ENCODE data around the gene HMX2. TPM values are rescaled to one million over a fixed set of nuclear protein-coding genes. Genes with fewer than 3 reads are reported as not detected.

Gene HMX2
- total RNA-seq, 1 experiment from 2014 or later: not detected

DNA sequence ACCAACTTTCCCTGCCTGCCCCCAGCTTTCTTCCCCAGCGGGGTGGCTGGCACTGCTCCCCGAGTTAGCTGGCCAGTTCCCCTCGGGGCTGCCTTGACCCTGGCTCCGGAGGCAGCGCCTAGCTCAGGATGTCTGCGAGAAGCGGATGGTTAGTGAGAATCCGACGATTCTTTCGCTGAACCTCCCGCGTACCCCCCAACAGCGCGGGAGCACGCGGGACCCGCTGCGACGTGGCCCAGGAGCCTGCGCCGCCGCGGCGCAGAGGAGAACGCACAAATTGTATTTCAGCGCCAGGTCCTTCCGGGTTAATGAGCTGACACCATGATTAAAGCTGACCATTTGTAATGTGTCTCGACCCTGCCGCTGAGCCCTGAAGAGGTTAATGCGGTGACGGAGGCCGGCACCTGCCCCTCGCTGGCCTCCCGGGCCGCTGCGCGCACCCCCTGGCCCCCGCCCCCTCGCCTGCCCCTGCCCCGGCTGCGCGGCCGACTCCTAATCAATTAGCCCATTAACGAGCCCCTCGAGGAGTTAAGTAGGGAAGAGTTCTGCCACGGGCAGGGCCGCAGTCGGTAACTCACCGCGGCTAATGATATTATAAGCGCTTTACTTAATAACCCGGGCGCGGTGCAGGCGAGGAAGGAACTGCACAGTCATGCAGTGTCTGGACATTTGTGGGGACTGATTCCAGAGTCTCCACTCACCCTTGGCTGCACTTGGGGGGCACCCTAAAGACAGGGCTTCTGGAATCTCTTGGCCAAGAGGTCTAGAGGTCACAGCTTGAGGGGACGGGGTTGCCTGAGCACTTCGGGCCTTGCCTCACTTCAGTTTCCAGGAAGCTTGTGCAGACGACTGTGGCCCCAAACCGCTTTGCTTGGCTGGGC lies 1.7 kb upstream of the HMX2 start:
- no peaks in the 10 kb centered on the region for H3K79me2 ChIP-seq (ENCODE audit: low read length)
- POLR2A ChIA-PET (ENCODE audit: unreplicated experiment): interaction anchor here (0.6 kb wide), 1 partner anchor 1287 kb away, joined by 9 read pairs; no protein-coding TSS in a partner anchor
- H3K36me3 ChIP-seq (ENCODE audit: low read depth, low read length): no peaks in the 10 kb centered on the region
- H3K9ac ChIP-seq (ENCODE audit: low read length): no peak overlapping the region
- no peak overlapping the region for H3K27ac ChIP-seq (ENCODE audit: low read length)
- TF ChIP-seq EZH2 (IDR thresholded peaks at IDR 0.05; ENCODE audit: low read length, unreplicated experiment) (no peak), EZH2phosphoT487 (IDR thresholded peaks at IDR 0.05; ENCODE audit: borderline replicate concordance, low read length) (no peak), CTCF (conservative IDR thresholded peaks at IDR 0.05; ENCODE audit: low read depth, low read length) (no peak)
- H3K4me2 ChIP-seq (ENCODE audit: low read length): no peak overlapping the region
- H4K20me1 ChIP-seq (ENCODE audit: low read length): no peaks in the 10 kb centered on the region
- CTCF ChIA-PET: no interaction called here
- ATAC-seq: no peak
- intact Hi-C loops (cut with micrococcal nuclease): no loop called here
- no peaks in the 10 kb centered on the region for H3K9me2 ChIP-seq (replicated peaks; ENCODE audit: low read length)
- no peak overlapping the region for H3K4me3 ChIP-seq (ENCODE audit: low read length)
- H3F3A ChIP-seq (ENCODE audit: low read length, unreplicated experiment): no peaks in the 10 kb centered on the region
- DNase-seq: no peak
- no TSS peak for BruUV-seq (replicated peaks)
- H3K27me3 ChIP-seq (ENCODE audit: low read length): peaks cover 10% of the 10 kb centered on the region
- no peaks in the 10 kb centered on the region for H3K9me3 ChIP-seq (ENCODE audit: low read length)
- H2AFZ ChIP-seq (ENCODE audit: low read length): no peak overlapping the region
- H3K4me1 ChIP-seq (ENCODE audit: insufficient read depth, low read length): 0 out of 2 replicates have a peak, but pooled peaks cover 6% of the 10 kb centered on the region

DNA sequence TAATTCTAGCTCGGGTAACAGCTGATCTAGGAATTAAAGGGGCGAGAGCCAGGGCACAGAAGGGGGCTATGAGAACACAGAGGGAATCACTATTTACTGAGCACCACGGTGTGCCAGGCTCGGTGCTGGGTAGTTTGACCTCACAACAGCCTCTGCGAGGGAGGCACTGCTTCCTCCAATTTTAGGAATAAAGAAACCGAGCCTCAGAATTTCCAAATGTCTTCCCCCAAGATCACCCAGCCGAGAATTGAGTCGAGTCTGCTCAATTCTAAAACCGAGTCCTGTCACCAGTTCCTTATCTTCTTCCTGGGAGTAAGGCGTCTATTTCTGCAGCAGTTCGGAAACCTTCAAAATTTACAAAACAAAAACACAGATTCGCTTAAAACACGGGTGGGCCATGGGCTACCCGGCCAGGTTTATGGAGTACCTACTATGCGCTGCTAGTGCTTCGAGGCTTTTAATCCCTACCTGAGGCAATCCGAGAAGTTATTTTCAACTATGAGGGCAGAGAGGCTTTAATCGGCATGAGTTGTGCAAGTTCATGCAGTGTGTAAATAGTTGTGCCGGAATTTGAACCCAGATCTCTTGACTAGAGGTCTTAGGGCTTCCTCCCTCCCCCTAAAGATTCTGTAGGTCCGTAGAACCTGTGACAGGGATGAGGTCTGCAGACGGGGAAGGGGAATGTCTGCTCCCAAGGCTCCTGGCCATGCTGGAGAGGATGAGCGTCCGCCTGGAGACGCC lies 872 bp upstream of the HMX2 start:
- Histone ChIP-seq H3K9me2 (replicated peaks; ENCODE audit: low read length) (no peaks in the 10 kb centered on the region), H3K4me2 (ENCODE audit: low read length) (no peak overlapping the region), H3F3A (ENCODE audit: low read length, unreplicated experiment) (no peaks in the 10 kb centered on the region), H3K9me3 (ENCODE audit: low read length) (no peaks in the 10 kb centered on the region), H3K27me3 (ENCODE audit: low read length) (peaks cover 2% of the 10 kb centered on the region; the same call in 1 of the 2 replicates), H3K4me3 (ENCODE audit: low read length) (no peak overlapping the region), H4K20me1 (ENCODE audit: low read length) (no peaks in the 10 kb centered on the region), H3K9ac (ENCODE audit: low read length) (no peak overlapping the region), H3K36me3 (ENCODE audit: low read depth, low read length) (no peaks in the 10 kb centered on the region), H2AFZ (ENCODE audit: low read length) (no peak overlapping the region), H3K4me1 (ENCODE audit: insufficient read depth, low read length) (0 out of 2 replicates have a peak, but pooled peaks cover 6% of the 10 kb centered on the region), H3K79me2 (ENCODE audit: low read length) (no peaks in the 10 kb centered on the region), H3K27ac (ENCODE audit: low read length) (no peak overlapping the region)
- ChIA-PET CTCF (no interaction called here), POLR2A (ENCODE audit: unreplicated experiment) (no interaction called here)
- no peak for ATAC-seq
- DNase-seq: no peak
- intact Hi-C loops (cut with micrococcal nuclease): no loop called here
- TF ChIP-seq CTCF (conservative IDR thresholded peaks at IDR 0.05; ENCODE audit: low read depth, low read length): no peak
- no peak for TF ChIP-seq EZH2phosphoT487 (IDR thresholded peaks at IDR 0.05; ENCODE audit: borderline replicate concordance, low read length)
- no peak for TF ChIP-seq EZH2 (IDR thresholded peaks at IDR 0.05; ENCODE audit: low read length, unreplicated experiment)
- BruUV-seq (replicated peaks): no TSS peak
